ENCODE measurements around the gene PCK2.

DNA sequence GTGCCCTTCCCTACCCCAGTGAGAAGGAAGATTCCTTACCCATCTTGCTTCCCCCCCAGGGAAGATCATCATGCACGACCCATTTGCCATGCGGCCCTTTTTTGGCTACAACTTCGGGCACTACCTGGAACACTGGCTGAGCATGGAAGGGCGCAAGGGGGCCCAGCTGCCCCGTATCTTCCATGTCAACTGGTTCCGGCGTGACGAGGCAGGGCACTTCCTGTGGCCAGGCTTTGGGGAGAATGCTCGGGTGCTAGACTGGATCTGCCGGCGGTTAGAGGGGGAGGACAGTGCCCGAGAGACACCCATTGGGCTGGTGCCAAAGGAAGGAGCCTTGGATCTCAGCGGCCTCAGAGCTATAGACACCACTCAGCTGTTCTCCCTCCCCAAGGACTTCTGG lies 9.3 kb downstream of the PCK2 start:
- TF ChIP-seq POLR2AphosphoS5 (IDR thresholded peaks at IDR 0.05; ENCODE audit: low read depth, low read length) = no peak
- no peak for TF ChIP-seq POLR2A (IDR thresholded peaks at IDR 0.05; ENCODE audit: low read depth, low read length)

Measured in GM12892 (cell line).